HEK293 (cell line): ENCODE measurements around the gene CHD8.

Source experiments
- CTCF ChIA-PET: fragments of 350-600 bp; formaldehyde crosslinking; extraction: SDS; loops from one replicate; lab custom pipeline; 2021; ENCODE audit warnings: antibody characterized with exemption; lab: Yijun Ruan, JAX
- POLR2A ChIA-PET: fragments of 300-600 bp; formaldehyde crosslinking; extraction: SDS; loops from one replicate; lab custom pipeline; 2020; ENCODE audit warnings: antibody characterized with exemption, inconsistent platforms; lab: Yijun Ruan, JAX
- H3K27ac ChIP-seq: fragments of 200-500 bp; sonication (Bioruptor generic); 2 replicates; pipeline ENCODE4 v1.5.1; 2014; ENCODE audit warnings: low read depth, low read length, control low read depth, inconsistent platforms; ENCODE audit errors: extremely low read depth
- H3K36me3 ChIP-seq, 2 experiments: fragments of 200-500 bp in 1 of 2; sonication (Bioruptor generic) in 1 of 2; 1 replicate in 1 of 2; 2 replicates in 1 of 2; pipeline ENCODE4 v1.5.1; 2014 to 2017; ENCODE audit warnings: inconsistent platforms in 2 of 2, low read length in 2 of 2; ENCODE audit not compliant: control insufficient read depth in 2 of 2, insufficient read depth in 1 of 2
- H3K4me1 ChIP-seq: fragments of 200-500 bp; sonication (Bioruptor generic); 2 replicates; pipeline ENCODE4 v1.5.1; 2014; ENCODE audit warnings: mild to moderate bottlenecking, low read length, inconsistent platforms; ENCODE audit not compliant: control insufficient read depth, insufficient read depth
- H3K4me3 ChIP-seq: 2 replicates; pipeline ENCODE4 v1.5.1; 2011; ENCODE audit warnings: low read depth, mild to moderate bottlenecking, control low read depth, low read length, moderate library complexity
- H3K9me3 ChIP-seq: fragments of 200-500 bp; sonication (Bioruptor generic); 2 replicates; pipeline ENCODE4 v1.5.1; 2014; ENCODE audit warnings: low read depth, low read length, inconsistent platforms; ENCODE audit not compliant: control insufficient read depth, insufficient read depth
- GLI4 ChIP-seq: fragments of 450-650 bp; formaldehyde crosslinking; IDR thresholded peaks from 2 replicates; pipeline ENCODE4 v1.5.1; 2016; ENCODE audit warnings: missing biosample characterization, missing genetic modification characterization
- HIC1 ChIP-seq: fragments of 450-650 bp; formaldehyde crosslinking; IDR thresholded peaks from 2 replicates; pipeline ENCODE4 v1.5.1; 2016; ENCODE audit warnings: missing biosample characterization, missing genetic modification characterization
- OVOL3 ChIP-seq: fragments of 450-650 bp; formaldehyde crosslinking; IDR thresholded peaks from 2 replicates; pipeline ENCODE4 v1.5.1; 2016; ENCODE audit warnings: missing biosample characterization, missing genetic modification characterization
- SP2 ChIP-seq: fragments of 450-650 bp; formaldehyde crosslinking; IDR thresholded peaks from 2 replicates; pipeline ENCODE4 v1.5.1; 2016; ENCODE audit warnings: missing biosample characterization, missing genetic modification characterization
- WT1 ChIP-seq: fragments of 450-650 bp; formaldehyde crosslinking; IDR thresholded peaks from 2 replicates; pipeline ENCODE4 v1.5.1; 2016; ENCODE audit warnings: missing biosample characterization, missing genetic modification characterization
- YY2 ChIP-seq: fragments of 450-650 bp; formaldehyde crosslinking; IDR thresholded peaks from 2 replicates; pipeline ENCODE4 v1.5.1; 2016; ENCODE audit warnings: missing biosample characterization, missing genetic modification characterization
- ZBTB17 ChIP-seq: fragments of 450-650 bp; formaldehyde crosslinking; IDR thresholded peaks from 2 replicates; pipeline ENCODE4 v1.5.1; 2016; ENCODE audit warnings: missing biosample characterization, missing genetic modification characterization
- ZBTB20 ChIP-seq: fragments of 450-650 bp; formaldehyde crosslinking; IDR thresholded peaks from 2 replicates; pipeline ENCODE4 v1.5.1; 2016; ENCODE audit warnings: missing biosample characterization, missing genetic modification characterization
- ZBTB26 ChIP-seq: fragments of 450-650 bp; formaldehyde crosslinking; optimal IDR thresholded peaks from 2 replicates; pipeline ENCODE3; 2016; ENCODE audit warnings: missing biosample characterization, mild to moderate bottlenecking, missing genetic modification characterization
- ZNF214 ChIP-seq: fragments of 450-650 bp; formaldehyde crosslinking; IDR thresholded peaks from 2 replicates; pipeline ENCODE4 v1.5.1; 2017; ENCODE audit warnings: missing biosample characterization, mild to moderate bottlenecking, missing genetic modification characterization, borderline replicate concordance
- ZNF341 ChIP-seq: fragments of 450-650 bp; formaldehyde crosslinking; IDR thresholded peaks from 2 replicates; pipeline ENCODE4; 2016; ENCODE audit warnings: low read depth, missing biosample characterization, missing genetic modification characterization
- ZNF366 ChIP-seq: fragments of 450-650 bp; formaldehyde crosslinking; conservative IDR thresholded peaks from 2 replicates; pipeline ENCODE4 v1.5.1; 2016; ENCODE audit warnings: missing biosample characterization, missing genetic modification characterization
- ZNF394 ChIP-seq: fragments of 450-650 bp; formaldehyde crosslinking; IDR thresholded peaks from 2 replicates; pipeline ENCODE4 v1.5.1; 2016; ENCODE audit warnings: missing biosample characterization, missing genetic modification characterization, mild to moderate bottlenecking, moderate library complexity, borderline replicate concordance
- ZNF398 ChIP-seq: fragments of 450-650 bp; formaldehyde crosslinking; IDR thresholded peaks from 2 replicates; pipeline ENCODE4 v1.5.1; 2017; ENCODE audit warnings: missing biosample characterization, missing genetic modification characterization
- ZNF555 ChIP-seq: fragments of 450-650 bp; formaldehyde crosslinking; conservative IDR thresholded peaks from 2 replicates; pipeline ENCODE4 v1.5.1; 2017; ENCODE audit warnings: missing biosample characterization, mild to moderate bottlenecking, missing genetic modification characterization, inconsistent platforms
- ZNF600 ChIP-seq: fragments of 450-650 bp; formaldehyde crosslinking; IDR thresholded peaks from 2 replicates; pipeline ENCODE4 v1.5.1; 2016; ENCODE audit warnings: missing biosample characterization, missing genetic modification characterization
- ZNF623 ChIP-seq: fragments of 450-650 bp; formaldehyde crosslinking; IDR thresholded peaks from 2 replicates; pipeline ENCODE4 v1.5.1; 2016; ENCODE audit warnings: missing biosample characterization, missing genetic modification characterization
- ZNF639 ChIP-seq: fragments of 450-650 bp; formaldehyde crosslinking; IDR thresholded peaks from 2 replicates; pipeline ENCODE4 v1.5.1; 2016; ENCODE audit warnings: missing biosample characterization, missing genetic modification characterization
- ZSCAN30 ChIP-seq: fragments of 450-650 bp; IDR thresholded peaks from 2 replicates; pipeline ENCODE4 v1.5.1; 2018; ENCODE audit warnings: missing biosample characterization, mild to moderate bottlenecking, missing genetic modification characterization, moderate library complexity
- TF ChIP-seq, protein P1 (sequence below): fragments of 450-650 bp; formaldehyde crosslinking; IDR thresholded peaks from 2 replicates; pipeline ENCODE4 v1.5.1; 2016; ENCODE audit warnings: missing biosample characterization, missing genetic modification characterization

Gene CHD8

DNA sequence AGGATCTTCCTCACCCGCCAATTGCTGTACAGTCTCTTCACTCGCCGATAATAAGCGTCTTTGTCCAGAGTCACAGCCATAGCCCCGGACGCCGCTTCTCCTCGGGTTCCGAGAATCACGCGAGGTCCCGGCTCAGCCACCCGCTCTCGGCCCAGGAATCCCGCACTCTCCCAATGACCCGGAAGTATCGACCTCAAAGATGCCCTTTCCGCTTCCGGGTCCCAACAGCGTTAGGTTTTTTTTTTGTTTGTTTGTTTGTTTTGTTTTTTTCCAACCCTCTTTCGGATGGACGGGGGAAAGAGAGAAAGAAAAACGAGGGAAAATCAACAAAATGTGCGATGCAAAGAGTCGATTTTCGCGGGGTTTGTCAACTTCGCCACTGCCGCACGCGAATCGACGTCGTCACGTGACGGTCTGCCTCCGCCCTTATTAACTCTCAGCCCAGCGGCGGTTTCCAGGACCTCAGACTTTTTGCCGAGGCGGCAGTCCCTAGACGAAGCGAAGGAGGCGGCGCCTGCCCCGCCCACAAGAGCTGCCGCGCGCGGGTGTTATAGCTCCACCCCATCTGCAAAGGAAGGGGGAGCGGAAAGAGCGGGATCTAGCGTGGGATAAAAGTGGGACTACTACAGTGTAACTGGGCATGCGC lies 72.0 kb downstream of the CHD8 start, which contains the start of gene SUPT16H (continued):
- TF ChIP-seq, protein P1, sequence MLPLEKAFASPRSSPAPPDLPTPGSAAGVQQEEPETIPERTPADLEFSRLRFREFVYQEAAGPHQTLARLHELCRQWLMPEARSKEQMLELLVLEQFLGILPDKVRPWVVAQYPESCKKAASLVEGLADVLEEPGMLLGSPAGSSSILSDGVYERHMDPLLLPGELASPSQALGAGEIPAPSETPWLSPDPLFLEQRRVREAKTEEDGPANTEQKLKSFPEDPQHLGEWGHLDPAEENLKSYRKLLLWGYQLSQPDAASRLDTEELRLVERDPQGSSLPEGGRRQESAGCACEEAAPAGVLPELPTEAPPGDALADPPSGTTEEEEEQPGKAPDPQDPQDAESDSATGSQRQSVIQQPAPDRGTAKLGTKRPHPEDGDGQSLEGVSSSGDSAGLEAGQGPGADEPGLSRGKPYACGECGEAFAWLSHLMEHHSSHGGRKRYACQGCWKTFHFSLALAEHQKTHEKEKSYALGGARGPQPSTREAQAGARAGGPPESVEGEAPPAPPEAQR (tag by site-specific recombination): no peak
- 0 out of 2 replicates have a peak, but pooled peaks have one; percentile 5 for TF ChIP-seq YY2 (tag by site-specific recombination)

GRCh38 chr14:21382886-21383847 lies 72.8 kb downstream of the CHD8 start:
- CTCF ChIA-PET: interaction anchor here (0.6 kb wide), 1 partner anchor 184 kb away, joined by 3 read pairs; no protein-coding TSS in a partner anchor
- peak overlapping the region; percentile 89 for H3K4me3 ChIP-seq
- POLR2A ChIA-PET: interaction anchor here (0.9 kb wide), 1 partner anchor 143 kb away, joined by 3 read pairs; the partner anchor contains the start of gene SALL2
- peaks cover 20% of the 10 kb centered on the region for H3K4me1 ChIP-seq
- H3K9me3 ChIP-seq: no peaks in the 10 kb centered on the region
- H3K27ac ChIP-seq: peak overlapping the region; percentile 87
- H3K36me3 ChIP-seq: peaks cover 48 to 54% of the 10 kb centered on the region in 2 experiments
- TF ChIP-seq ZNF394 (tag by site-specific recombination) (peak; percentile 59; the same call in 1 of the 2 replicates), ZNF639 (tag by site-specific recombination) (peak; percentile 14; the same call in 1 of the 2 replicates), ZNF600 (tag by site-specific recombination) (peak; percentile 89), ZBTB20 (tag by site-specific recombination) (peak; percentile 95), OVOL3 (tag by site-specific recombination) (no peak), ZBTB26 (tag by site-specific recombination) (no peak), WT1 (tag by site-specific recombination) (peak; percentile 12; the same call in 1 of the 2 replicates), ZSCAN30 (peak; percentile 88), ZNF341 (tag by site-specific recombination) (0 out of 2 replicates have a peak, but pooled peaks have one; percentile 9), ZBTB17 (tag by site-specific recombination) (peak; percentile 39; the same call in 1 of the 2 replicates), ZNF214 (no peak), HIC1 (tag by site-specific recombination) (no peak), SP2 (tag by site-specific recombination) (peak; percentile 82), ZNF555 (no peak), ZNF366 (tag by site-specific recombination) (peak; percentile 53), GLI4 (tag by site-specific recombination) (peak; percentile 60; the same call in 1 of the 2 replicates), ZNF398 (tag by site-specific recombination) (peak; percentile 63; the same call in 1 of the 2 replicates), ZNF623 (tag by site-specific recombination) (0 out of 2 replicates have a peak, but pooled peaks have one; percentile 4)
